K562 (cell line): ENCODE results near the gene PKD1. TPM values are rescaled to one million over a fixed set of nuclear protein-coding genes. Genes with fewer than 3 reads are reported as not detected.

Experiments used
- CHD1 ChIP-seq: fragments of 200-600 bp; sonication (generic); IDR thresholded peaks from one replicate; pipeline ENCODE4 v1.6.1; 2012; ENCODE audit warnings: mild to moderate bottlenecking, moderate library complexity, low read length, inconsistent platforms
- ETV1 ChIP-seq: fragments of 450-650 bp; conservative IDR thresholded peaks from 2 replicates; pipeline ENCODE4 v1.6.1; 2016; ENCODE audit warnings: missing genetic modification characterization, control low read depth, low read depth, missing compliant biosample characterization
- FOXJ3 ChIP-seq: sonication (generic); formaldehyde crosslinking; IDR thresholded peaks from 2 replicates; pipeline ENCODE4 v1.4.0; 2020; ENCODE audit warnings: mild to moderate bottlenecking, missing genetic modification reagents
- HNRNPL ChIP-seq: fragments of 200-400 bp; formaldehyde crosslinking; IDR thresholded peaks from 2 replicates; pipeline ENCODE4 v1.6.1; 2017; ENCODE audit warnings: low read depth, mild to moderate bottlenecking, low read length
- KLF6 ChIP-seq: fragments of 250-450 bp; sonication (Bioruptor Pico); IDR thresholded peaks from 2 replicates; pipeline ENCODE4 v1.4.0; 2020; ENCODE audit warnings: mild to moderate bottlenecking, moderate library complexity, borderline replicate concordance
- LARP7 ChIP-seq: fragments of 450-650 bp; IDR thresholded peaks from 2 replicates; pipeline ENCODE4 v1.6.1; 2016
- PPARD ChIP-seq: fragments of 250-450 bp; sonication (Bioruptor Pico); IDR thresholded peaks from 2 replicates; pipeline ENCODE4 v1.8.0; 2022; ENCODE audit warnings: inconsistent platforms, mild to moderate bottlenecking, moderate library complexity
- SIN3B ChIP-seq: fragments of 450-650 bp; IDR thresholded peaks from 2 replicates; pipeline ENCODE4 v1.6.1; 2017; ENCODE audit warnings: low read depth, mild to moderate bottlenecking, moderate library complexity
- TEAD2 ChIP-seq: fragments of 450-650 bp; IDR thresholded peaks from 2 replicates; pipeline ENCODE4 v1.6.1; 2016; ENCODE audit warnings: missing genetic modification characterization, control low read depth, missing compliant biosample characterization
- ZNF311 ChIP-seq: fragments of 250-450 bp; sonication (Bioruptor Pico); IDR thresholded peaks from 2 replicates; pipeline ENCODE4 v1.4.0; 2020; ENCODE audit warnings: mild to moderate bottlenecking, moderate library complexity
- polyA plus RNA-seq, 8 experiments: library from polyadenylated mRNA; depleted of rRNA in 4 of 8; stranded (reverse) in 5 of 8; unstranded in 3 of 8; fragments of >200 nt; fragmentation: Nextera tagmentation in 2 of 8; fragmentation: Illumina TruSeq in 1 of 8; extraction: Ambion mirVana in 2 of 8; extraction: Trizol in 1 of 8; gene quantifications; 2 replicates each; pipeline versions ENCODE4 v1.2.1 to v1.2.3, GENCODE V29; 2011 to 2014; ENCODE audit warnings: inconsistent platforms in 1 of 8, missing spikeins in 1 of 8
- total RNA-seq, 7 experiments: library from RNA; depleted of rRNA in 6 of 7; stranded (reverse); fragments of >200 nt in 6 of 7; fragmentation: Illumina TruSeq in 2 of 7; extraction: Trizol in 2 of 7; gene quantifications; 2 replicates each; pipeline versions ENCODE4 v1.2.1 to v1.2.3, GENCODE V29; 2011 to 2021; ENCODE audit warnings: low replicate concordance in 1 of 7
- TF ChIP-seq, protein P1 (sequence below): fragments of 200-800 bp; sonication (Bioruptor generic); IDR thresholded peaks from 2 replicates; pipeline ENCODE4 v1.6.1; 2017; ENCODE audit warnings: missing genetic modification characterization, missing compliant biosample characterization
- TF ChIP-seq, protein P2 (sequence below): fragments of 450-650 bp; IDR thresholded peaks from 2 replicates; pipeline ENCODE4 v1.6.1; 2018; ENCODE audit warnings: mild to moderate bottlenecking, low read depth; ENCODE audit not compliant: partially characterized antibody
- TF ChIP-seq, protein P3 (sequence below): fragments of 450-650 bp; formaldehyde crosslinking; conservative IDR thresholded peaks from 2 replicates; pipeline ENCODE4 v1.4.0; 2022; ENCODE audit warnings: mild to moderate bottlenecking, missing genetic modification characterization
- TF ChIP-seq, protein P4 (sequence below): fragments of 250-450 bp; sonication (Bioruptor Pico); IDR thresholded peaks from 2 replicates; pipeline ENCODE4 v1.9.0; 2021; ENCODE audit warnings: mild to moderate bottlenecking, inconsistent platforms
- TF ChIP-seq, protein P5 (sequence below): fragments of 450-650 bp; IDR thresholded peaks from 2 replicates; pipeline ENCODE4 v1.6.1; 2016; ENCODE audit warnings: mild to moderate bottlenecking
- TF ChIP-seq, protein P6 (sequence below): fragments of 450-650 bp; IDR thresholded peaks from 2 replicates; pipeline ENCODE4 v1.7.0; 2016; ENCODE audit warnings: borderline replicate concordance

PKD1 gene
- total and polyA plus RNA-seq, 9 of the 15 experiments (the other 6 are each of a cell fraction or from before 2014, with no cell fraction given): 0.23 to 93.5 (median 12.6) TPM

DNA sequence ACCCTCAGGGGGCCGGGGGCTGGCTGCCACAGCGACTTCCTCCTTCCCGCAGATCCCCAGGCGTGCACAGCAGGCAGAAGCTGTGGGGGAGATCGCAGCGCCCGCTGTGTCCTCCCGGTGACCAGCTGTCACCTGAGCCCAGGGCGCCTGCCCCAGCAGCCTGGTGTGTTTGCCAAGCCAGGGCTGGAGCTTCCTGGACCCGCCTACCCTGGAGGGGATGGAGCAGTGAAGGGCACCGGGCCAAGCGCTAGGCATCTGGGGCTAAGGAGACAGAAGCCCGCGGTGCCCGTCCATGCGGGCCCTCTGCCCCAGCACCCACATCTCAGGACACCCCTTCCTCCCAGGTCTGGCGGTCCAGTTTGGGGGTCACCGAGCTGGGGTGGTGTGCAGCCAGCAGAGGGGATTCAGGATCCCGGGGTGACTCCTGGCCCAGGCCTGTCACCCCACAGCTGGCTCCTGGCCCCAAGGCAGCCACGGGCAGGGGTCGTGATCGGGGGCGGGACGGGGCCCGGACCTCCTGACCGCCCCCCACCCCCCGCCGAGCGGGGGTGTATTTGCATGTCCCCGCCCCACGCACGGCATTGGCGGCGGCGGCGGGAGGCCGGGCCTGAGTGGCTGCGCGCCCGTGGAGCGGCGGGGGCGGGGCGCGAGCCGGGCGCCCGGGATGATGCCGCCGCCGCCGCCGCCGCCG, 12.4 kb upstream of the PKD1 start, which contains the start of gene RAB26 (continued):
- TF ChIP-seq, protein P1, sequence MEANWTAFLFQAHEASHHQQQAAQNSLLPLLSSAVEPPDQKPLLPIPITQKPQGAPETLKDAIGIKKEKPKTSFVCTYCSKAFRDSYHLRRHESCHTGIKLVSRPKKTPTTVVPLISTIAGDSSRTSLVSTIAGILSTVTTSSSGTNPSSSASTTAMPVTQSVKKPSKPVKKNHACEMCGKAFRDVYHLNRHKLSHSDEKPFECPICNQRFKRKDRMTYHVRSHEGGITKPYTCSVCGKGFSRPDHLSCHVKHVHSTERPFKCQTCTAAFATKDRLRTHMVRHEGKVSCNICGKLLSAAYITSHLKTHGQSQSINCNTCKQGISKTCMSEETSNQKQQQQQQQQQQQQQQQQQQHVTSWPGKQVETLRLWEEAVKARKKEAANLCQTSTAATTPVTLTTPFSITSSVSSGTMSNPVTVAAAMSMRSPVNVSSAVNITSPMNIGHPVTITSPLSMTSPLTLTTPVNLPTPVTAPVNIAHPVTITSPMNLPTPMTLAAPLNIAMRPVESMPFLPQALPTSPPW (CRISPR knock-in tag): peak; percentile 84
- TF ChIP-seq ZNF311 (CRISPR knock-in tag): no peak
- TF ChIP-seq FOXJ3 (CRISPR knock-in tag): no peak
- TF ChIP-seq TEAD2 (tag): no peak
- TF ChIP-seq, protein P2, sequence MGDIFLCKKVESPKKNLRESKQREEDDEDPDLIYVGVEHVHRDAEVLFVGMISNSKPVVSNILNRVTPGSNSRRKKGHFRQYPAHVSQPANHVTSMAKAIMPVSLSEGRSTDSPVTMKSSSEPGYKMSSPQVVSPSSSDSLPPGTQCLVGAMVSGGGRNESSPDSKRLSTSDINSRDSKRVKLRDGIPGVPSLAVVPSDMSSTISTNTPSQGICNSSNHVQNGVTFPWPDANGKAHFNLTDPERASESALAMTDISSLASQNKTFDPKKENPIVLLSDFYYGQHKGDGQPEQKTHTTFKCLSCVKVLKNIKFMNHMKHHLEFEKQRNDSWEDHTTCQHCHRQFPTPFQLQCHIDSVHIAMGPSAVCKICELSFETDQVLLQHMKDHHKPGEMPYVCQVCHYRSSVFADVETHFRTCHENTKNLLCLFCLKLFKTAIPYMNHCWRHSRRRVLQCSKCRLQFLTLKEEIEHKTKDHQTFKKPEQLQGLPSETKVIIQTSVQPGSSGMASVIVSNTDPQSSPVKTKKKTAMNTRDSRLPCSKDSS: no peak
- no peak for TF ChIP-seq LARP7
- TF ChIP-seq KLF6 (CRISPR knock-in tag): no peak
- TF ChIP-seq ETV1 (tag): no peak
- TF ChIP-seq, protein P3, sequence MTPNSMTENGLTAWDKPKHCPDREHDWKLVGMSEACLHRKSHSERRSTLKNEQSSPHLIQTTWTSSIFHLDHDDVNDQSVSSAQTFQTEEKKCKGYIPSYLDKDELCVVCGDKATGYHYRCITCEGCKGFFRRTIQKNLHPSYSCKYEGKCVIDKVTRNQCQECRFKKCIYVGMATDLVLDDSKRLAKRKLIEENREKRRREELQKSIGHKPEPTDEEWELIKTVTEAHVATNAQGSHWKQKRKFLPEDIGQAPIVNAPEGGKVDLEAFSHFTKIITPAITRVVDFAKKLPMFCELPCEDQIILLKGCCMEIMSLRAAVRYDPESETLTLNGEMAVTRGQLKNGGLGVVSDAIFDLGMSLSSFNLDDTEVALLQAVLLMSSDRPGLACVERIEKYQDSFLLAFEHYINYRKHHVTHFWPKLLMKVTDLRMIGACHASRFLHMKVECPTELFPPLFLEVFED (CRISPR knock-in tag): no peak
- TF ChIP-seq, protein P4, sequence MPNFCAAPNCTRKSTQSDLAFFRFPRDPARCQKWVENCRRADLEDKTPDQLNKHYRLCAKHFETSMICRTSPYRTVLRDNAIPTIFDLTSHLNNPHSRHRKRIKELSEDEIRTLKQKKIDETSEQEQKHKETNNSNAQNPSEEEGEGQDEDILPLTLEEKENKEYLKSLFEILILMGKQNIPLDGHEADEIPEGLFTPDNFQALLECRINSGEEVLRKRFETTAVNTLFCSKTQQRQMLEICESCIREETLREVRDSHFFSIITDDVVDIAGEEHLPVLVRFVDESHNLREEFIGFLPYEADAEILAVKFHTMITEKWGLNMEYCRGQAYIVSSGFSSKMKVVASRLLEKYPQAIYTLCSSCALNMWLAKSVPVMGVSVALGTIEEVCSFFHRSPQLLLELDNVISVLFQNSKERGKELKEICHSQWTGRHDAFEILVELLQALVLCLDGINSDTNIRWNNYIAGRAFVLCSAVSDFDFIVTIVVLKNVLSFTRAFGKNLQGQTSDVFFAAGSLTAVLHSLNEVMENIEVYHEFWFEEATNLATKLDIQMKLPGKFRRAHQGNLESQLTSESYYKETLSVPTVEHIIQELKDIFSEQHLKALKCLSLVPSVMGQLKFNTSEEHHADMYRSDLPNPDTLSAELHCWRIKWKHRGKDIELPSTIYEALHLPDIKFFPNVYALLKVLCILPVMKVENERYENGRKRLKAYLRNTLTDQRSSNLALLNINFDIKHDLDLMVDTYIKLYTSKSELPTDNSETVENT (CRISPR knock-in tag): no peak
- no peak for TF ChIP-seq SIN3B
- peak; percentile 64; the same call in 1 of the 2 replicates for TF ChIP-seq HNRNPL
- TF ChIP-seq, protein P5, sequence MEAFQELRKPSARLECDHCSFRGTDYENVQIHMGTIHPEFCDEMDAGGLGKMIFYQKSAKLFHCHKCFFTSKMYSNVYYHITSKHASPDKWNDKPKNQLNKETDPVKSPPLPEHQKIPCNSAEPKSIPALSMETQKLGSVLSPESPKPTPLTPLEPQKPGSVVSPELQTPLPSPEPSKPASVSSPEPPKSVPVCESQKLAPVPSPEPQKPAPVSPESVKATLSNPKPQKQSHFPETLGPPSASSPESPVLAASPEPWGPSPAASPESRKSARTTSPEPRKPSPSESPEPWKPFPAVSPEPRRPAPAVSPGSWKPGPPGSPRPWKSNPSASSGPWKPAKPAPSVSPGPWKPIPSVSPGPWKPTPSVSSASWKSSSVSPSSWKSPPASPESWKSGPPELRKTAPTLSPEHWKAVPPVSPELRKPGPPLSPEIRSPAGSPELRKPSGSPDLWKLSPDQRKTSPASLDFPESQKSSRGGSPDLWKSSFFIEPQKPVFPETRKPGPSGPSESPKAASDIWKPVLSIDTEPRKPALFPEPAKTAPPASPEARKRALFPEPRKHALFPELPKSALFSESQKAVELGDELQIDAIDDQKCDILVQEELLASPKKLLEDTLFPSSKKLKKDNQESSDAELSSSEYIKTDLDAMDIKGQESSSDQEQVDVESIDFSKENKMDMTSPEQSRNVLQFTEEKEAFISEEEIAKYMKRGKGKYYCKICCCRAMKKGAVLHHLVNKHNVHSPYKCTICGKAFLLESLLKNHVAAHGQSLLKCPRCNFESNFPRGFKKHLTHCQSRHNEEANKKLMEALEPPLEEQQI: no peak
- TF ChIP-seq PPARD (CRISPR knock-in tag): no peak
- TF ChIP-seq, protein P6, sequence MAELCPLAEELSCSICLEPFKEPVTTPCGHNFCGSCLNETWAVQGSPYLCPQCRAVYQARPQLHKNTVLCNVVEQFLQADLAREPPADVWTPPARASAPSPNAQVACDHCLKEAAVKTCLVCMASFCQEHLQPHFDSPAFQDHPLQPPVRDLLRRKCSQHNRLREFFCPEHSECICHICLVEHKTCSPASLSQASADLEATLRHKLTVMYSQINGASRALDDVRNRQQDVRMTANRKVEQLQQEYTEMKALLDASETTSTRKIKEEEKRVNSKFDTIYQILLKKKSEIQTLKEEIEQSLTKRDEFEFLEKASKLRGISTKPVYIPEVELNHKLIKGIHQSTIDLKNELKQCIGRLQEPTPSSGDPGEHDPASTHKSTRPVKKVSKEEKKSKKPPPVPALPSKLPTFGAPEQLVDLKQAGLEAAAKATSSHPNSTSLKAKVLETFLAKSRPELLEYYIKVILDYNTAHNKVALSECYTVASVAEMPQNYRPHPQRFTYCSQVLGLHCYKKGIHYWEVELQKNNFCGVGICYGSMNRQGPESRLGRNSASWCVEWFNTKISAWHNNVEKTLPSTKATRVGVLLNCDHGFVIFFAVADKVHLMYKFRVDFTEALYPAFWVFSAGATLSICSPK: no peak
- TF ChIP-seq CHD1: no peak
